Esophagus mucosa (tissue), 1 donor: ENCODE data around the gene PRRT1. TPM values are rescaled to one million over a fixed set of nuclear protein-coding genes. Genes with fewer than 3 reads are reported as not detected.
"Not testable (repeated sequence)": the region's sequence is repeated elsewhere in the genome, so short reads cannot be mapped to it uniquely, and the experiment has no call there.

Source experiments
- ATAC-seq: fragments of 200-7000 bp; cut with Tn5 transposase; one replicate; pipeline ENCODE4 v1.9.1; 2020
- total RNA-seq: library from RNA; stranded (reverse); gene quantifications from one replicate; pipeline ENCODE4 v1.2.4, GENCODE V29; 2023
- donor health status: DM: yes; HTN: yes; CAD: no.

The PRRT1 gene
- total RNA-seq, 1 donor from 2014 or later = 0.40 TPM

DNA sequence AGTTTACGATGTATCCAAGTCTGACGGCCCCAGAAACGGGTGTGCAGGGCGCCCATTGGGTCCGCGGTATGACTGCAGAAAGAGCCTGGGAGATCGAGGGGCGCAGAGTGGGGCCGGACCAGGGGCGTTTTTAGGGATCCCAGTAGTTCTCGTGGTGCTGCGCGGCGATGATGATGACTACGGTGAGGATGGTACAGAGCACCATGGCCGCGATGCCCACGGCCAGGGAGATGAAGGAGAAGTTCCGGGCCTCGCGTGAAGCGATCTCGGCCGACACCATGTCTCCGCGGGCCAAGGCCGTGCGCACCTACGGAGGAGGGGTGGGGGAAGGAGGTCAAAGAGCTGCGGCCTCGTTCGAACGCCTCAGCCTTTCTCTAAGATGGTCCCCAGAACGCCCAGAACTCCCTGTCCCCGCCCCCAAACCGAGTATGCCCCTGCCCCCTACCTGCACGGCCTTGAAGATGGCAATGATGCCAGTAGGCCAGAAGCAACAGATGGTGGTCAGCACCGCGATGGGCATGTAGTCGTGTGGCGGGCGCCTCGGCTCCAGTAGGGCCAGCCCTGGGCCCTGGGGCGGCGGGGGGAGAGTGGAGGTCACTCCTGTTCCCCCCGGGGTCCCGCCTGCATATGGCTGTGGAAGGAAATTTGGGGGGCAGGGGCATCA, 2.5 kb downstream of the PRRT1 start:
- ATAC-seq = no peak

DNA sequence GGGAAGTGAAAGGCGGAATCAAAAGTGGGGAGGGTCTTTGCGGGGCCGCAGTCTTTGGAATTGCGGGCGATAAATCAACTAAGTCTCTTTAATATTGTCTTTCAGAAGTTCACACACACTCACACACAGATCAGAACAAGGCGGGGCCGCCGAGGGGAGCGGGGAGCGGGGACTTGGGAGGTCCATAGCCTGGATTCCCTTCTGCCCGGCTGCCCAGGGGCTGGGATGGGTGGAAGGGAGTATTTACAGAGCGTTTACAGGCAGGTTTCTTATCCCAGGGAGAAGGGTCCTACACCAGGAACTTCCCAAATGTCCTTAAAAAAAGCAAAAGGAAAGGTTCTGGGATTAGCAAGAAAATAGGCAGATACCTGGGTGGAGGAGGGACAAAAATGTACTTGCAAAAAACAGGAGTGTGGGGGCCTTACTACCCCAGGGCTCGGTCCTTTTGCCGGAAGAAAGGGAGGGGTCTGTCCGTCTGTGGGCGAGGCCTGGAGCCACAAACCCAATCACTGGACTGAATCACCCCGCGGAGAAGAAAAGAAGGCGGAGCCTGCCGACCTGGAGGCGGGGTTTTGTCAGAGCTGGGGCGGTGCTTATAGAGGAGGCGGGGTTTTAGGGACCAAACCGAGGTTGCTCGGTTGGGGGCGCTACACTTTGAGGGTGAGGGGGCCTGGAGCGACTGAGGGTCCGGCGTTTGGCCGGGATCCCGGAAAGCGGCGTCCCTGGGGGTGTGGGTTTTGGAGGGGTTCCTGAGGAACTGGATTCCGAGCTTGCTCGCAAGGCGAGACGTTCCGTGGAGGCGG, 3.2 kb downstream of the PRRT1 start:
- peak; percentile 60 for ATAC-seq

DNA sequence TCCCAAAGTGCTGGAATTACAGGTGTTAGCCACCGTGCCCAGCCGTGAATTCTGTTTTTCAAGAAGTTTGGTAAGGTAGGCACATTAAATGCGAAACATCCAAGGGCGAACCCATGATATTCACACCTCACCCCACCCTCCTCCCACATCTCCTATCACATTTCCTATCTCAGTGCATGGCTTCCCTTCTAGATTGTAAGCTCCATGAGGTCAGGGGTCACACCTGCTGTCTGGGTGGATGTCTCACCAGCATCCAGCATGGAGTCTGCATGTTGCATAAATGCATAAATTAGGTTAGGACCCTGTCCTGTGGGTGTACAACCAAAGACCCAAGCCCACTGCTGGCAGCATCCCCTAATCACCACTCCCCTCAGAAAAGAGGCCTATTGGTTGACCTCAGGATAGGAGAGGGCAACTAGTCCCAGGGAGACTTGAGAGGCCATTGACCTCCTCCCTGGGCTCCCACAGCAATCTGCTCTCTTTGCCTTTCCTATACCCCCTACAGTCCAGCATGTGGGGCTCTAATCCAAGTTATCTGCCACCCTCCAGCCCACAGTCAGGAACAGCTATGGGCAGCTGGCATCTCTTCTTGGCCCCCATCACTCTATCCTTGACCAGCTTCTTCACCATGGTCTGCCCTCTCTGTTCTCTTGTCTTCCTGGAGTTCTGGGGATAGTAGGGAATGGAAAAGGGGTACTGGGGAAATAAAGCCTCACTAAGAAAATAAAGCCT, 4.2 kb downstream of the PRRT1 start:
- no peak for ATAC-seq

DNA sequence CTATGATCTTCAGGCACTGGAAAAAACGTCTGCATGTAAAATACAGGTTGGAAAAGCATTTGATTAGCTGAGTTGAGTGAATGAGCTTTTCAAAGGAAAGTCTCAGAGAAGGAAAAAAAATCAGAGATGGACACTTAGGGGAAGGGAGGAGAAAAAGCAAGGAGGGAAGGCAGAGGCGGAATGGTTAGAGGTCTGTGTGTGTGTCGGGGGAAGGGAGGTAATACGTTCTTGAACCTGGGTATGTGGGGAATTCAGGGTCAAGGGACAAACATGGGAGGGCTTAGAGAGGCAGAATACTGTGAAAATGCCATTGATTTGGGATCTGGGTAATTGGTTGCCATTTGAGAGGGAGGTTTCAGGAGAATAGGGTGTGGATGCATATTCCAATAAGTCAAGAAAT, 5.1 kb downstream of the PRRT1 start:
- no peak for ATAC-seq

DNA sequence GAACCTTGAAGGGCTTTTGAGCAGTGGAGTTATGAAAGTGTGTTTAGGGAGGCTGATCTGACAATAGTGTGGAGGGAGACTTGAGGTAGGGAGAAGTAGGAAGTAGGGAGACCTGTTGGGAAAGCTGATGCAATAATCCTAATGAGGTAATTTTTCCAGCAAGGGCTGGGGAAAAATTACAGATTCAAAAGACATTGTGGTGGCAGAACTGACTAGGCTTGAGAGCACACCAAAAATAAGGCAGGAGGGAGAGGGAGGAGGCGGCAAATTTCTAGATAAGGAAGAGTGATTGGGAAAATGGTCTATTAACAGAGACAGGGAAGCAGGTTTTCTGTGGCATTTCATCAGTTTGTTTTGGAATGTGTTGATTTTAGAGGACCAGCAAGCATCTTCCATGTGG, 5.5 kb downstream of the PRRT1 start:
- ATAC-seq = no peak

DNA sequence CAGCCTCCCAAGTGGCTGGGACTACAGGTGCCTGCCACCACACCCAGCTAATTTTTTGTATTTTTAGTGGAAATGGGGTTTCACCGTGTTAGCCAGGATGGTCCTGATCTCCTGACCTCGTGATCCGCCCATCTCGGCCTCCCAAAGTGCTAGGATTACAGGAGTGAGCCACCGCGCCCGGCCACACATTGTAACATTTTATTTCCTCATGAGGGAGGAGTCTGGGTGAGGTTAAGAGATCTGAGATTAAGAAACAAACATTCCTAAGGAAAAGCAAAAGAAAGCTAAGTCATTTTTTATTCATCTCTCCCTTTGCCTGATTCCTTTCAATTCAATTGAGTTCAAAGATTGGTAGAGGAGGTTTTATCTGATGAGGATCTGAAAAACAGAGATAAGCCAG, 7.5 kb downstream of the PRRT1 start:
- ATAC-seq = not testable (repeated sequence)

DNA sequence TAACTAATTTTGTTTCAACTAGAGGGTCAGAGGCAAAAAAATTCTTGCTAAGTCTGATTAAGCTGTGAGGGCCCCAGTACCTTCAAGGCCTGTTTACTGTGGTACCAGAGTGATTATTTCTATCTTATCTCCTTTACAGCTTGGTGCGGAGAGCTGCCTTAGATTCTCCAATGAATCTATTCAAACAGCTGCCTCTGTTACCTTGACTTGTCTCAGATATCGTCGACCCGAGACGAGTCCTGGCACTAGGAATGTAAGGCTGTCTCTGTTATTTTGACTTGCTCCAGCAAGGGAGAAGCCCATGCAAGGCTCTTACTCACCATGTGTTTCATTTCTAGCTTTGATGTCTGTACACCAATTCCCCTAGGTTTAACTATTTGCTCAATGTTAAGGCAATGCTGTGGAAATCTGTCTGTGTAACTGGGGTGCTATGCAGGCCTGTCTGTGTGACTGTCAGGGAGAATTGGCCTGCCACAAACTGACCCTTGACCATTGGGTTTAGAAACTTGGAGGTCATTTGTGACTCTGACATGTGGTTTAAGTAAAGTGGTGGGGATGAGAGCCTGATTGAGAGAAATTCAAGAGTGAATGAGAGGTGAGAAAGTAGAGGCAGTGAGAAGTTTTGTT, 11.2 kb downstream of the PRRT1 start:
- ATAC-seq = no peak

DNA sequence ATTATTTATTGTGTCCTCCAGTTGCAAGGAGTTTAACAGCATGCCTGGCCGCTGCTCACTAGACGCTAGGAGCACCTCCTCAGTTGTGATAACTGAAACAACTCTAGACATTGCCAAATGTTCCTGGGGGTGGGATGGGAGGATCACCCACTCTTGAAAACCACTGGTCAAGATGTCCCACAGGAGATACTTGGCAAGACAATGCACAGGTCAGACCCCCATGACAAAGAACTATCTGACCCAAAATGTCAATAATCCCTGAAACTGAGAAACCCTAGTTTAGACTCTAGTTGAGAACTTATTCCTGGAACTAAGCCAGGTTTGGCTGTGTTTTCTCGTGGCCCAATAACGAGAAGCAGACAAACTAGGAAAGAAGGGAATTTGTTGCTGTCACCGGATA, 12.1 kb downstream of the PRRT1 start:
- ATAC-seq = no peak

DNA sequence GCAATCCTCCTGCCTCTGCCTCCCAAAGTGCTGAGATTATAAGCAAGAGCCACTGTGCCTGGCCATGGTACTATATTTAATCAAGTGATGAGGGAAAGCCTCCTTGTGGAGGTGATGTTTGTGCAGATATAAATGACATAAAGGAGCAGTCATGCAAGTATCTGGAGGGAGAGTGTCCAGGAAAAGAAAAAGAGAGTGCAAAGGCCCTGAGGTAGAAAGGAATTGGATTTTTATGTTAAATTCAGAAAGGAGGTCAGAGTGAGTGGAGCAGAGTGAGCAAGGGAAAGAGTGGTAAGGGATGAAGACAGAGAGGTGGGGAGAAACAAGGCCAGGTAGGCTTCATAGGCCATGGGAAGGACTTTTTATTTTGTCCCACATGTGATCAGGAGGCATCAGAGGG, 14.3 kb downstream of the PRRT1 start:
- no peak for ATAC-seq

DNA sequence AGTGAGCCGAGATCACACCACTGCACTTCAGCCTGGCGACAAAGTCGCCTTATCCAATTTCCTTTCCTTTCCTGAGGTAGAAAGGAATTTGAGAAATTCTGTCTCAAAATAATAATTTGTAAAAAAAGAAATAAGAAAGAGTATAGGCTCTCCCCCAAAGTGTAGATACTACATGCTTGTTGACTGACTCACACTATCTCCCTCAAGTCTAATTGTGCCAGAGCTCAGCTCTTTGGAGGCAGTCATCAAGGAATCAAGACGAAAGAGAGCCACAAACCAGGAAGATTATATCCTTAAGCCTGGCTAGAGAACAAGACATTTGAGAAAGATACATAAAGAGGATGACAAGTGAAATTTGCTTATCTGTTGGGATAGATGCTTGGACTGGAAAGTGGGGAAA, 18.0 kb downstream of the PRRT1 start:
- ATAC-seq = no peak

DNA sequence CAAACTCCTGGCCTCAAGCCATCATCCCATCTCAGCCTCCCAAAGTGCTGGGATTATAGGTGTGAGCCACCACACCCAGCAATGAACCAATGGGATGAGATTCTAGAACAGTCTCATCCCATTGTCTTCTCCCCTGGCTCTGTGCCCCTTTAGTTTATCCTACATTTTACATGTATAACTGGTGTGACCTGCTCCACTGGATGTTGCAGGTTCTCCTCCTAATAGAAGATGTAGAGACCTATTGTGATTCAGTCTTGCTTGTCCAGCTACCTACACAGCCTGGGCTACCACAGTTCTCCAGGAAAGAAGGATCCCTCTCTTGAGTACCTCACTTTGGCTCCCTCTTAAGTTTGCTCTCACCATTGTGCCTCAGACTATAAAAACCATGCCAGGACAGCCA, 19.6 kb downstream of the PRRT1 start:
- ATAC-seq = peak; percentile 56

DNA sequence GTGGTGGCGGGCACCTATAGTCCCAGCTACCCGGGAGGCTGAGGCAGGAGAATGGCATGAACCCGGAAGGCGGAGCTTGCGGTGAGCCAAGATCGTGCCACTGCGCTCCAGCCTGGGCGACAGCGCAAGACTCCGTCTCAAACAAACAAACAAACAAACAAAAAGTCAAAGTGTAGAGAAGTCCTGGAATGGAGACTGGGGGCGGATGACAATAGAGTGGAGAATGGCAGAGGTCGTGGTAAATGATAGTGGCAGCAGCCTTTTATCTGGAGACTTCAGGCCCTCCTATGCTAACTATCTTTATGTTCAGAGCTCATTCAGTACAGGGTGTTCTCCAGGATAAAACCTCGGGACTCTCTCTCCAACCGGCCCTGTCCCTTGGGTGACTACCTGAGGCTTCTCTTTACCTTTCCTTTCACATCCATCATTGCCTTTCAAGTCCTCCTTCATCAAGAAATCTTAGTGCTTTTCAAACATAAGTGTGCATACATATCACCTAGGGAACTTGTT, 20.2 kb downstream of the PRRT1 start:
- no peak for ATAC-seq

DNA sequence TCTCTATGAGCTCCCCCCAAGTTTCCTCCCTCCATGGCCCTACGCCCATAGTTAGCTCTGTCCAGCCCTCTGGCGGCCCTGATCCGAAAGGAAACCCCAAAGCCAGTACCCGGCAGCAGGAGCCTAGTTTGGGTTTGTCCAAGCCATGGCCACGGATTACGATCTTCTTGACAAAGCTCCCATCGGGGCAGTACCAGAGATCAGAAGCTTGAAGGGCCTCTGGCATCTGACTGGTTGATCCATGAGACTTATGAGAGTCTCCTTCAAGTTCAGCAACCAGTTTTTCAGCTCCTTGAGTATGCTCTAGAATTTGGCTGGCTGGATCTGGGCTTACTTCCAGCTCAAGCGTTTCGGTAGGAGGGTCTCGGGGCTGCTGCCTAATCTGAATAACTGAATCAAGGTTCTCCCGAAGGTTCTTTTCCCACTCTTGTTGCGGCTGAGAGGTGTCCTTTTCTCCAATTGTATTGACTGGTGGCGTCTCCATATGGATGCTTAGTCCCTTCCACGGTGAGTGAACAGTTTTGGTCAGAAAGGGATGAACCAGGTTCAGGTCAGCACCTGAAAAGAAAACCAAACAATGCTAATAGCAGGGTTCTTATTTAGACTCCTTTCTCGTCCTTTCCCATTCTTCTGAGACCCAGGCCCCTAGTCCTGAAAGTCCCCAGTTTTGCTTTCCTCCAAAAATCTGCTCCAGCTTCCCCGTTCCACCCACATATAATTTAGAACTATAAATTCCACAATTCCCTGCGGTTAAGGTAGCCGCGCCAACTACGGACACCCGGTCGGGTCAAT, 22.2 kb downstream of the PRRT1 start:
- peak; percentile 7 for ATAC-seq

DNA sequence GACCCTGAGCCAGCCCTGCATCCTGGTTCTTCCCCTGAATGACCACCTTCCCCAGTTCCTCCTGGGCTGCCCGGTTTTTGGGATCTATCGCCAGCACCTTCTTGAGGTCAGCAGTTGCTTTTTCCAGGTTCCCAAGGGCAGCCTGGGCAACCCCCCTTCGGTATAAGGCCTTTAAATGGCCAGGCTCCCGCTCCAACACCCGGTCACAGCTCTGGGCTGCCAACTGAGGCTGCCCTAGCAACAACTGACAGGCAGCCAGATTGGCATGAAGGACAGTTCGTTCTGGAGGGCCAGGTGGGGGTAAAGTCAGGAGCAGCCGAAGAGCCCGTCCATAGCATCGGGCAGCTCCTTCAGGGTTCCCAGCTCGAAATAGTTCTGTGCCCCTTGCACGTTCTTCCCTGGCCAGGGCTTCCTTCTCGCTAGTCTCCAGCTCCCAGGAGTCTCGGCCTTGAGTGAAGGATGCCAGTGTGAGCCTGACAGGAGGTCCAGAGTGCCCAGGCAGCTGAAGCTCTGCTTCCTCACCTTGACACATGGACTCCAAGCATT, 22.9 kb downstream of the PRRT1 start:
- ATAC-seq = no peak

DNA sequence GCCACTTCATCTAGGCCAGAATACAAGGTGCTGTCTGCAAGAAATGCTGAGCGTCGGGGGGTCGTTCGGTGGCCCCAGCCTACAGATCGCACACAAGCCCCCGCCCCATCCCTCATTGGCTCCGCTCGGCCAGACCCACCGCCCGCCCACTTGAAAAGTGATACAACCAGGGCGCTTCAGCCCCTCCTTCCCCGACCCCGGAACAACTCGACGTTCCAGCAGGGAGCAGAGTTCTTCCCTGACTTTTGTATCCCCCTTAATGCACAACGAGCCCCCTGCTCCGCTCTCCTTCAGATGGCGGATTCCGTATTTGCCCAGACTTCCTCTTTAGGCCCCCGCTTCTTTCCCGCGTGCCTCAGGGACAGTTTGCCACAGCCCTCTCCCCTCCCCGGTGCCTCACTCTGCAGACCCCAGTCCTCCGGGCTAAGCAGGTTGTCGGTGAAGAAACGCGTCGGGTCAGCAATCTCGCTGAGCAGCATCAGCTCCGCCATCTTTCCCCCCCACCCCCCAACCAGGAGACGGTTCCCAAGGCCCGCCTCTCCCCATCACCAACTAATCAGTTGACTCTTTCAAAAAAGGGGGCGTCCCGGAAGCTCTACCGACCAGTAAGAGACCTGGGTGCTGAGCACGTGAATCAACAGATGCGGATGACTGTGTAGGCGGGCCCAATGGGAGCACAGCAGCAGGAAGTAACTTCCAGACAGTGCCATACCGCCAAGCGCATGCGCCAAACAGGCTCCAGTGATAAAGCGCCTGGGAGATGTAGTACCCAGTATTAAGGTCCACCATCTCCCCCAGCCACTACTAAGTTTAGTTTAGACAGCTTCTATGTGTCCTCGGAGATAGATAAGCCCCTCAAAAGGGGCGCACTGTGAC, 23.8 kb downstream of the PRRT1 start, which contains the start of gene ATF6B:
ATF6B (minus strand) TSS at position 530 of the 876 bp plus-strand sequence; CDS start at position 491, 39 bp downstream.
- ATAC-seq = peak; percentile 92

DNA sequence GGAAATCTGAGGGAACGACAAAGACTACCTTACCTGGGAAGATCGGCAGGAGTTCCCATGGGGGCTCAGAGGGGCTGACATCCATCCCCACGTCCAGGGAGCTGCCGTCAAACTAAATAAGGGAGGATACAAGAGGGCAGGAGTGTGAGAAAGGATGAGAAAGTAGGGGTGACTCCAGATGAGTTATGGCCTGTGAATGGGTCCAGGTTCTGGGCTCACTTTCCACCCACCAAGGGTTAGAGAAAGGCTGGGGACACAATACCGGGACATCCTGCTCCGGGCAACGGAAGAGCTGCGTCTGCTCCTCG, 24.4 kb downstream of the PRRT1 start:
- no peak for ATAC-seq

DNA sequence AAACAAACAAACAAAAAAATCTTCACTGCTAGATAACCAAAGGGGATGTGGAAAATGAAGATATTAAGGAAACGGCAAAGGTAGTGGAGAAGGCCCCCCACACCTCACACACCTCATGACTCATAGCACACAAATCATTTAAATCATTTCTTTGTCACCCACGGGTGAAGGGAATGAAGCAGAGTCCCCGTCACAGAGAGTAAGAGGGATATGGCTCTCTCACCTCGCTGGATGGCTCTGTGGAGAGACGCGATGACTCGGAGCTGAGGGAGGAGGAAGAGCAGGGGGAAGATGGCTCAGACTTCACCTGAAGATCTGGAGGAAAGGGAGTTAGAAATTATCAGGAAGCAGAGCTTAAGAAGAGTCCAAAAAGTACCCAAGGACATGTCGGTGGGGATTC, 24.9 kb downstream of the PRRT1 start:
- ATAC-seq = no peak

DNA sequence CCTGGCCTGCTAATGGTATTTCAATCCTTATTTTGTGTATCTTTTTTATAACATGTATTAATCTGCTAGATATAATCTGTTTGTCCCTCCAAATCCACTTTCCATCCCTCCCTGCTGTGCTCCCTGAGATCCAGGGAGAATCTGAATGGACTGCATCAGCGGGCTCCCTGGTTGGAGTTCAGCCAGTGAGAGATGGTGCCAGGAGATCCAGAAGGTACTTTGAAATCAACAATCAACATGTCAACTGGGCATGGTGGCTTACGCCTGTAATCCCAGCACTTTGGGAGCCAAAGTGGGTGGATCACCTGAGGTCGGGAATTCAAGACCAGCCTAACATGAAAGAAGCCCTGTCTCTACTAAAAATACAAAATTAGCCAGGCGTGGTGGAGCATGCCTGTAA, 28.1 kb downstream of the PRRT1 start:
- ATAC-seq = no peak

DNA sequence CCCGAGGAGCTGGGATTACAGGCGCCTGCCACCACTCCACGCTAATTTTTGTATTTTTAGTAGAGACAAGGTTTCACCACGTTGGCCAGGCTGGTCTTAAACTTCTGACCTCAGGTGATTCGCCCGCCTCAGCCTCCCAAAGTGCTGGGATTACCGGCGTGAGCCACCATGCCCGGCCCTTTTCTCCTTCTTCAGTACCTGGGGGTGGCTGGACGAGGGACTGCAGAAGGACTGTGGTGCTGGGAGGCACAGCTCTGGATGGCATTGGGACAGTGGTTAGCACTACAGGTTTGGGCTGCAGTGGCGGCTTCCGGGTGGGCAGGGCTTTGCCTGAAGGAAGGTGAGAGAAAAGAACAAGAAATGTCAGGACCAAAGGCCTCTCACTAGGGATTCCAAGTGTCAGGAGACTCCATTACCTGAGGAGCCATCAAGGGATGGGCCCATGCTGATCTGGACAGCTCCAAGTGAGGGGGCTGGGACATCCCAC, 31.1 kb downstream of the PRRT1 start:
- no peak for ATAC-seq

DNA sequence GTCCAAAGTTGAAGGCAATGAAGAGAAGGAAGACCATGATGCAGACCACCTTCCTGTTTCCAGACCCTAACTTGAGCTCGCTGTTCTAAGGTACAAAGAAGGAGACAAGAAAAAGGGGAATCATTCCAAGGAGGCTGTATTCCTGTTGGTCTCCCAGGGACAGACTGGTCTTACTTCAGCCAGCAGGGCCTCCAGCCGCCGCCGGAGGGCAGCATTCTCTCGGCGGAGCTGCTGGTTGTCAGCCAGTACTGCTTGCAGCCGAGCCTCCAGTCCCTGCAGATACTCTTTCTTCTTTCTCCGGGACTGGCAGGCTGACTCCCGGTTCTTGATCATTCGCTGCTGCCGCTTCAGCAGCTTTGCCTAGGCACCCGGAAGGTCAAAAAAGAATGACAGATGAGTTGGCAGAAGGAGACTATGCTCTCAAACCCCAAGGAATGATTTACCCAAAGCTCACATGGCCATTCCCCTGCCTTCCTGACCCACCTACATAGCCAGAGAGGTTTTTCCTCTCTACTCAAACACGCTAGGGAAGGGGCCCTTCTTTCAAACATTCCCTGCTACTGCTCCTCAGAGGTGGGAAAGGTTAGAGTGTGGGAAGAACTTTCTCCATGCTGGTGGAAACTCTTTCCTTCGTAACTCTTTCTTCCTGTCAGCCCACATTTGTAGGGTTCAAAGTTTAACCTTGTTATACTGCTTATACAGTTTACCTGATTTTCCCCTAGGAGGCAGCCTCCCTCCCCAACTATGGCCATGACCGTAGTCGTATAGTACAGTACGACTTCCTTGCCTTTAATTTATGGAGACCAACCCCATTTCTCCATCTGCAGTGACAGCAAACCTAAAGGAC, 32.7 kb downstream of the PRRT1 start:
- peak; percentile 82 for ATAC-seq
